Stimulated activated naive CD8-positive, alpha-beta T cell treated with anti-CD3 and anti-CD28 coated beads, Interleukin-15, Interleukin-2, amounts not matched to agents 100 ng/mL and 50 ng/mL, for 24 hours (primary cell): ENCODE data around the gene ADM.

ENCODE experiments used
- H3K27ac Mint-ChIP-seq: one replicate; pipeline ENCODE4 v1.8.0; 2021; ENCODE audit warnings: mild to moderate bottlenecking, mixed read lengths
- H3K27me3 Mint-ChIP-seq: one replicate; pipeline ENCODE4 v1.8.0; 2021; ENCODE audit warnings: mixed read lengths
- H3K36me3 Mint-ChIP-seq: one replicate; pipeline ENCODE4 v1.8.0; 2021; ENCODE audit warnings: low read depth, mixed read lengths
- H3K4me1 Mint-ChIP-seq: one replicate; pipeline ENCODE4 v1.8.0; 2021; ENCODE audit warnings: low read depth, mixed read lengths
- H3K4me3 Mint-ChIP-seq: one replicate; pipeline ENCODE4 v1.8.0; 2021; ENCODE audit warnings: mild to moderate bottlenecking, mixed read lengths
- H3K9me3 Mint-ChIP-seq: one replicate; pipeline ENCODE4 v1.8.0; 2021; ENCODE audit warnings: mixed read lengths

Gene ADM

GRCh38 chr11:10352921-10353550, 48.2 kb downstream of the ADM start:
- H3K9me3 Mint-ChIP-seq = no peaks in the 10 kb centered on the region
- no peak overlapping the region for H3K27ac Mint-ChIP-seq
- no peaks in the 10 kb centered on the region for H3K4me1 Mint-ChIP-seq
- H3K4me3 Mint-ChIP-seq = no peak overlapping the region
- no peaks in the 10 kb centered on the region for H3K36me3 Mint-ChIP-seq
- peaks cover 22% of the 10 kb centered on the region for H3K27me3 Mint-ChIP-seq

- Mint-ChIP-seq H3K27ac (no peak overlapping the region), H3K4me1 (no peaks in the 10 kb centered on the region), H3K36me3 (no peaks in the 10 kb centered on the region), H3K27me3 (peaks cover 33% of the 10 kb centered on the region), H3K4me3 (no peak overlapping the region), H3K9me3 (no peaks in the 10 kb centered on the region)
These were observed 49.5 kb downstream of the ADM start for GRCh38 chr11:10354389-10354788.

GRCh38 chr11:10355257-10355661, 50.4 kb downstream of the ADM start:
- Mint-ChIP-seq H3K27me3 (peaks cover 38% of the 10 kb centered on the region), H3K4me3 (no peak overlapping the region), H3K36me3 (no peaks in the 10 kb centered on the region), H3K4me1 (no peaks in the 10 kb centered on the region), H3K9me3 (no peaks in the 10 kb centered on the region), H3K27ac (no peak overlapping the region)

DNA sequence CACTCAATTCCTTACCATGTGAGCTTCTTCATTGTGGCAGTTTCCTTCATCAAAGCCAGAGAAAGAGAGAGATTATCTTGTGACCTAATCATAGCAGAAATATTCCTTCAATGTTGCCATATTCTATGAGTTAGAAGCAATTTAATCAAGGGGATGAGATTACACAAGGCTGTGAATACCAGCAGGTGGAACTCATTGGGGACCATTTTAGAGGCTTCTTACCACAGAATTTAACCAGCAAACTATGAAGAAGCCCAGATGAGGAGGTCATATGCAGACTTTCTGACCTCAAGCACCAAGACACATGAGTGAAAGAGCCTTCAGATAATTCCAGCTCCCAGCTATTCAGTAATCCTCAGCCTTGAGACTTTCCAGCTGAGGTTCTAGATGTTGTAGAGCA, 51.3 kb downstream of the ADM start:
- H3K27me3 Mint-ChIP-seq = peaks cover 41% of the 10 kb centered on the region
- no peak overlapping the region for H3K27ac Mint-ChIP-seq
- no peaks in the 10 kb centered on the region for H3K4me1 Mint-ChIP-seq
- peaks cover 4% of the 10 kb centered on the region for H3K36me3 Mint-ChIP-seq
- no peak overlapping the region for H3K4me3 Mint-ChIP-seq
- H3K9me3 Mint-ChIP-seq = peaks cover 5% of the 10 kb centered on the region
